ENCODE measurements around the gene MICAL2.

DNA sequence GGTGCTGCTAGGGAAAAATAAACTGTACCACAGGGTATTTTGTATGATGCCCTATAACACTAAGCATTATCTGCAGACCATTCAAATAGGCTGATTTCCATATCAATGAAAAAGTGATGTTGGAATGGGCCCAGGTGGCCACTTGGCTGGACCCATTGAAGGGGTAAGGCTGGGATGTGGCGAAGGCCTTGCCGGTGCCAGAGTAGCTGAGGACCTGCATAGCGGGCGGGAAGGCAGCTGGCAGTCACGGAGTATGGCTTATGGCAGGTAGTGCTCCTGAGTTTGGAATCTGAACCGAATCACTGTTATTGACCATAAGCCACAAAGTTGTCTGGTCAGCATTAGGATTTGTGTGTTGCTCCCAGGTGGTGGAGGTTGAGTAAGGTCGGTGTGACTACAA, 131.0 kb downstream of the MICAL2 start:
- TF ChIP-seq, protein P1, sequence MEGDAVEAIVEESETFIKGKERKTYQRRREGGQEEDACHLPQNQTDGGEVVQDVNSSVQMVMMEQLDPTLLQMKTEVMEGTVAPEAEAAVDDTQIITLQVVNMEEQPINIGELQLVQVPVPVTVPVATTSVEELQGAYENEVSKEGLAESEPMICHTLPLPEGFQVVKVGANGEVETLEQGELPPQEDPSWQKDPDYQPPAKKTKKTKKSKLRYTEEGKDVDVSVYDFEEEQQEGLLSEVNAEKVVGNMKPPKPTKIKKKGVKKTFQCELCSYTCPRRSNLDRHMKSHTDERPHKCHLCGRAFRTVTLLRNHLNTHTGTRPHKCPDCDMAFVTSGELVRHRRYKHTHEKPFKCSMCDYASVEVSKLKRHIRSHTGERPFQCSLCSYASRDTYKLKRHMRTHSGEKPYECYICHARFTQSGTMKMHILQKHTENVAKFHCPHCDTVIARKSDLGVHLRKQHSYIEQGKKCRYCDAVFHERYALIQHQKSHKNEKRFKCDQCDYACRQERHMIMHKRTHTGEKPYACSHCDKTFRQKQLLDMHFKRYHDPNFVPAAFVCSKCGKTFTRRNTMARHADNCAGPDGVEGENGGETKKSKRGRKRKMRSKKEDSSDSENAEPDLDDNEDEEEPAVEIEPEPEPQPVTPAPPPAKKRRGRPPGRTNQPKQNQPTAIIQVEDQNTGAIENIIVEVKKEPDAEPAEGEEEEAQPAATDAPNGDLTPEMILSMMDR (IDR thresholded peaks at IDR 0.05 in 4 of 5, conservative IDR thresholded peaks at IDR 0.05 in 1 of 5): no peak
- no peak for TF ChIP-seq POLR2A (IDR thresholded peaks at IDR 0.05)

Measured in gastrocnemius medialis (tissue), 4 donors.